SU-DHL-6 (cell line): ENCODE results near the gene VANGL2.

ENCODE experiments used
- EZH2phosphoT487 ChIP-seq: fragments of 200-600 bp; sonication (generic), shearing (Covaris generic); conservative IDR thresholded peaks from 2 replicates; pipeline ENCODE4 v1.6.1; 2018; ENCODE audit warnings: mild to moderate bottlenecking, antibody characterized with exemption, low read length, moderate library complexity, mixed read lengths
- TF ChIP-seq, protein P1 (sequence below): fragments of 200-600 bp; sonication (generic); IDR thresholded peaks from one replicate; pipeline ENCODE4 v1.5.1; 2017; ENCODE audit warnings: antibody characterized with exemption, mild to moderate bottlenecking, low read length, moderate library complexity; ENCODE audit not compliant: insufficient read depth, poor library complexity, severe bottlenecking

- TF ChIP-seq, protein P1, sequence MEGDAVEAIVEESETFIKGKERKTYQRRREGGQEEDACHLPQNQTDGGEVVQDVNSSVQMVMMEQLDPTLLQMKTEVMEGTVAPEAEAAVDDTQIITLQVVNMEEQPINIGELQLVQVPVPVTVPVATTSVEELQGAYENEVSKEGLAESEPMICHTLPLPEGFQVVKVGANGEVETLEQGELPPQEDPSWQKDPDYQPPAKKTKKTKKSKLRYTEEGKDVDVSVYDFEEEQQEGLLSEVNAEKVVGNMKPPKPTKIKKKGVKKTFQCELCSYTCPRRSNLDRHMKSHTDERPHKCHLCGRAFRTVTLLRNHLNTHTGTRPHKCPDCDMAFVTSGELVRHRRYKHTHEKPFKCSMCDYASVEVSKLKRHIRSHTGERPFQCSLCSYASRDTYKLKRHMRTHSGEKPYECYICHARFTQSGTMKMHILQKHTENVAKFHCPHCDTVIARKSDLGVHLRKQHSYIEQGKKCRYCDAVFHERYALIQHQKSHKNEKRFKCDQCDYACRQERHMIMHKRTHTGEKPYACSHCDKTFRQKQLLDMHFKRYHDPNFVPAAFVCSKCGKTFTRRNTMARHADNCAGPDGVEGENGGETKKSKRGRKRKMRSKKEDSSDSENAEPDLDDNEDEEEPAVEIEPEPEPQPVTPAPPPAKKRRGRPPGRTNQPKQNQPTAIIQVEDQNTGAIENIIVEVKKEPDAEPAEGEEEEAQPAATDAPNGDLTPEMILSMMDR, result no peak
- no peak for TF ChIP-seq EZH2phosphoT487
Measured at GRCh38 chr1:160367934-160368923, 32.1 kb upstream of the VANGL2 start.
